HG02981 (cell line): ENCODE data around the gene VSNL1.

Source experiments
- ATAC-seq: cut with Tn5 transposase; IDR thresholded peaks from one replicate; pipeline ENCODE4 v1.9.1; 2021; ENCODE audit warnings: mild to moderate bottlenecking, moderate library complexity; ENCODE audit not compliant: unreplicated experiment

The VSNL1 gene

DNA sequence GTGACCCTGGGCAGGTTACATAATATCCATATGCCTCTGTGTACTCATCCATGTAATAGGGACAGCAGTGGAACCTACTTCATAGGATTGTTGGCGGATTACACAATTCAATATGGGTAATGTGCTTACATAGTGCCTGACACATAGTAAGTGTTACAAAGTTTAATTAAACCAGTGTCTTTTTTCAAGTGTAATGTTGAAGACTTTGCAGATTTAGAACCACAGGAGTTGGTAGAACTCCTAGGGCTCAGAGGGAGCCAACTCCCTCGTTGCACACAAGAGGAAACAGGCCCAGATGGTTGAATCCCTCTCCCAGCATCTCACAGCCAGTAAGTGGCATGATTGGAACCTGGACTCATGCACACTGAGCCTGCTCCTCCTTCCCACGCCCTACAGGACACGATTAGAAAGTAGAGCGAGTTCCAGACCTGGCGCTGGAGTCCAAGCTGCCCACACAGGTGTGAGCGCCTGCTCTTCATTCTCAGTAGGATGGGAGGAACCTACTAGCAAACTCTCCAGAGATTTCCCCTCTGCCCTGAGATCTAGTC, 97.8 kb downstream of the VSNL1 start:
- ATAC-seq: no peak

DNA sequence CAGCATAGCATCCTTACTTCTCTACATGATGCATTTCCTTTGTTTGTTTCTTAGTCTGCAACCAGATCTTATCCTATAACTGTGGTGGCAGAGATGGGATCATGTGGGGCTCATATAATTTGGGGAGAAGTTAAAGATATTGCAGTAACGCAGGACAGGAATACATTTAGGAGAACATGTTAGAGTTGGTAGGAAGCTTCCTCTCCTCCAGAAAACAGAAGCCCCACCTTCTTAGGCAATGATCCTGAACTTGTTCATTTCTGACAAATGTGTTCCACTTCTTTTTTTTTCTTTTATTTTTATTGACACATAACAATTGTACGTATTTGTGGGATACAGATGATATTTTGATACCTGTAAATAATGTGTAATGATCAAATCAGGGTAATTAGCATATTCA, 99.9 kb downstream of the VSNL1 start:
- no peak for ATAC-seq

DNA sequence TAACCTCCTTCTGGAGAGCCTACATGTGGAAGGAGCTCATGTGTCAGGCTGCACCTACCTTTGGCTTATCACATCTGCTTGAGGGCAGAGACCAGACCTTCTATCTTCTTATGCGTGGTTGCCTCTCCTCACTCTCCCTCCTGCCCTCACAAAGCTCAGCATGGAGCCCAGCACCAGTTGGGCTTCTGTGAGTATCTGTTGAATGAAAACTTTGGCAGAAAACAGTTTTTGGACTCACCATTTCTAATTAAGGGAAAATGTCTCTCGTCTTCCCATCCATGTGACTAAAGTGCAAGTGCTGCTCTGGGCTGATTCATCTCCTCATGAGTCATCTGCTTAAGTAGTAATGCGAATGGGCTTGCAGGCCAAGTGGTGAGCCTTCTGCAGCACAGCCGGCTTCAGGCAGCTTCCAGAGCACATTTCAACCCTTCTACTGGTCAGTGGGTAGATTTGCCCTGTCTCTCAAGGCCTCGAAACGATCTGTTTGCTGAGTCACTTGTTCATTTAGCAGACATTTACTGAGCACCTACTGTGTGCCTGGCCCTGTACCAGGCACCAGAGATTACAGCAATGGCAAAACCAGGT, 102.6 kb downstream of the VSNL1 start:
- ATAC-seq: no peak

- ATAC-seq: no peak
Measured at GRCh38 chr2:17644997-17645720, 104.7 kb downstream of the VSNL1 start.

DNA sequence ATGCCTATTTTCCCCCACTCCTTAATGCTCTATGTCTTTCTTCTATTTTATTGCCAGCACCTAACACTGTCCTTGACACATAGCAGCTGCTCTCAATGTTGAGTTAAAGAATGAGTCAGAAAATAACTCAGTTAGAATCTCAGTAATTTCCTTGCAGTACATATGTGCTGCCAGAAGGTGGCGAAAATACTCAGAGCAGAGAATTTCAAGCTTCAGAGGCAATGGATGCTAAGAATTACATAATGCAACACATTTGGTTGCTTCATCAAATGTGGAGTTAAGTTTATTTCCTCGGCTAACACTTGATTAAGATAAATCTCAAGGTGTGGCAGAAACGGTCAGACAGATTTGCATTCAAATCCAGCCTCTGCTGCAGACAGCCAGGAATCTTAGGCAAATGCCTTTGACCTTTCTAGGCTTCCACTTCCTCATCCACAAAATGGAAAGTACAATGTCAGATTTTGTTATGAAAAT, 105.6 kb downstream of the VSNL1 start:
- ATAC-seq: peak; percentile 87

DNA sequence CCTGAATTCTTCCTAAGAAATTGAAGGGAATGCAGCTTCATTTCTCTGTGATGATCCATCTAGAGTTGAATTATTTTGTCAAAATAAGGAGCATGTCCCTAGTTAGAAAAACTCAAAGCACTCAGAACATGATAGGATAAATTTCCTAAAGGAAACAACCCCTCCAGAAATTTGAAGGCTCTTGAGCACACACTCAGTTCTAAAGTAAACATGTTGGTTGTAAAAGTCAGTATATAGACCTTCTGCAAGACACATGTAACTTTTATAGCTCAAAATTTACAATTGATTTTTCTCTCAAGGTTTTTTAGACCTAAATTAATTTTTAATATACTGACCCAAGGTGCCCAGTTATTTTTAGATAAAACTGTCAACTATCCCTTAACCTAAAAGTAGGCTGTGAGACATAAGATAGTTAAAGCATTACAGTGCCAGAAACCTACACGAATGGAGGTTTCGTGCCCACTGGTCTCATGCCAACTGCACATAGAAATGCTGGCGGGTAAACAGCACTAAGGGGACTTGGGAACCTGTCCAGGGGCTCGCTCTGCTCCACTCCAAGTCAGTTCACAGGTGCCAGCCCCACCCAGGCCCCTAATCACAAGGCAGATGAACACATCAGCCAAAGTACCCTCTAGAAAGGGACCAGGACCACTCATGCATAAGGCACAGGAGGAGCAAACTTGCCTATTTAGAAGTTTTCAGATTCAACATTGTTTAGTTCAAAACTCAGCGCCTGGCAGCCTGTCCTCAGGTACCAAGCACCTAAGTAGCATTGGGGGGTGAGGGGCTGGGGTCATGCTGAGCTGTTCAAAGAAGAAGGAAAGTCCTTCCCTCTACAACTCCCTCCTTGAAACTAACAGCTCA, 106.6 kb downstream of the VSNL1 start:
- ATAC-seq: no peak

DNA sequence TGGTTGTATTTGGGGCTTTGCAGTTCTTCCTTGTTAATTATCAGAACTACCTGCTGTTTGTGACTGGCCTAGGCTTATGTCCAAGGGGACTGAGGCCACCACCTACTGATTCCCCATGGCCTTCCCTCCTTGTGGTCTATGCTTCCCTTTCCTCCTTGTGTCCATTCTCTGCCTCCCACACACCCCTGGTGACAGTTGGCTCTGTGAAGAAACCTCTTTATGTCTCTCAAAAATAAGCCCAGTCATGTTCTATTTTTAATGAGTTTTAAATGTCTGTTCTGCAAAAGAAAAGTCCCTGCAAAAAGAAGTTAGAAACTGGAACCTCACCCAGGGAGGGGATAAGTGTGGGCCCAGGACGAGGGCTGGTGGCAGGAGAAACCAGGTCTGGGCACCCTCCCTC, 108.1 kb downstream of the VSNL1 start:
- no peak for ATAC-seq

DNA sequence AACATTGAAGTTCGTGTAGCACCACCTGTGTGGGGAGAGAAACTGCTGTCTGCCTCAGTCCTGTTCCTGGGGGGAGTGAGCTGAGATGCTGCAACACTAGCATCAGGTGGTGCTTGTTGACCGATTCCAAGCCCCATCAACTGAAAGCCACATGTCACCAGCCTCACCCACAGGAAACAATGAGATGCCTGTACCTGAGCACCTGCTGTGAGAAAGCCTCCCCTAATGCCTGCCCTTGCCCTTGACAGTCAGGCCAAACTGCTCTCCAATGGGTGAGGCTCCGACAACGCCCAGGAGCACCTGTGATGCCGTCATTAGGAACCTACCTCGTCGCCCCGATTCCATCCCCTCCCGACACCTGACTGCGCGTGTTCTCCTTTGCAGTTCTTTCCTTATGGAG, 108.5 kb downstream of the VSNL1 start:
- ATAC-seq: no peak

DNA sequence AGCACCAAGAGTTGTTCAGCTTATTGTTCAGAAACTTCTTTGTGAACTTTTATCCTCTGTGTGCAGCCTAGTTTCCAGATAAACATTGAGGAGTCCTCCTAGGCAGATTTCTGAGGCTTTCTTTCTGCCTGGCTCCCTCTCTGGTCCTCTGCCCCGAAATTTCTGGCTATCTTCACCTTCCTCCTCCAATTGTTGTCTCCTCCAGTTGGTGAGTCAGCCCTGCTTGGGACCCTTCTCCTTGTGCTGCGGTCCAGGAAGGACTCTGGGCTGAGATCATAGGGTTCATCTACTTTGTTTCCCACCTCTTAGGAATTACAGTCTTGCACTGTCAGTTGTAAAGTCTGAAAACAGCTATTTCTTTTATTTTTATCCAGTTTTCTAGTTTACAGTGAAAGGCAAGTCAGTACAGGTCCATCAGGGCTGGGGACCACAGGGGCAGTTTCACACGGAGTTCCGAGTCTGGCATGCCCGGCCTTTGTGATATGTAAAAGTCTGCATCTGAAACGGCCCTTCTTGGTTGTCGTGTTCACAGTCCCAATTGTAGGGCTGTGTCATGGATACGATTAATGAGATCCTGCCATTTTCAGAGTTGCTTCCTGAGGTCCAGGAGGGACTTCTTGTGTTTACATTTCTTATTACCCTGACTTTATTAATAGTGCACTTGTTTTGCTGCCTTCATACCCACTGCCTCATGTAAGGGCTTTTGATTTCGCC, 112.3 kb downstream of the VSNL1 start:
- no peak for ATAC-seq

DNA sequence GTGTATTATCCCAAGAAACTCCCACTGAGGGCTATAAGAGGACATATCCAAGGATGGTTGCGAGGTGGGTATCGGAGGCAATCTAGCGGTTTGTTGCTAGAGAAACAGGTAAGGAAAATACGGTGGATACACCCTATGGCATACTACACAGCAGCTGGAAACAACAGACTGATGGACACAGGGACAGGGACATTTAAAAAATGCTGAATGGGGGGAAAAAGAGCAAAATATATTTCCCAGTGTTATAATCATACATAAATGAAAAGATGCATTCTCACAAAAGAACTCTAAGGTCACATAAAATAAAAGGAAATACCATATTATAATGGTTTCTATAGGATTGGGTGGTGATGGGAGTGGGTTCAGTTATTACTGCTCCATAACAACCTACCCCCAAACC, 117.3 kb downstream of the VSNL1 start:
- no peak for ATAC-seq

GRCh38 chr2:17658251-17658843, 117.9 kb downstream of the VSNL1 start:
- ATAC-seq: peak; percentile 77

GRCh38 chr2:17660219-17660618, 119.7 kb downstream of the VSNL1 start:
- ATAC-seq: no peak

- ATAC-seq: no peak
Measured at GRCh38 chr2:17661460-17661859, 121.0 kb downstream of the VSNL1 start.

DNA sequence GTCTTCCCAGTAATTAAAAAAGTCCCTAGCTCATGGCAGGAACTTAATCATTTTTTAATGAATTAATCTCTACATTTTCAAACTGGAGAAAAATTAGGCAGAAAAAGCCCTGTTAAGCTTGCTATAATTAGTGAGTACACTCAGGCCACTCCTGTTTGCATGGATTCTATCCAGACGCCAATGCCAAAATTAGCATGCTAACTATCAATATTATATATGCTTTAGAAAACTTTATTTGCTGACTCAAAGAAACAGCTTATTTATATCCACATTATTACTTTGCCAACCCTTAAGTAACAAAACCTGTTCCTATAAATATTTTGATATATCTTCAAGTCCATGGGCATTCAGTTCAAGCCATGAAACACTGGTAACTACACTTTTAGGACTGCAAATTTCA, 122.2 kb downstream of the VSNL1 start:
- ATAC-seq: no peak

- ATAC-seq: no peak
Measured at GRCh38 chr2:17664534-17664933, 124.0 kb downstream of the VSNL1 start.

DNA sequence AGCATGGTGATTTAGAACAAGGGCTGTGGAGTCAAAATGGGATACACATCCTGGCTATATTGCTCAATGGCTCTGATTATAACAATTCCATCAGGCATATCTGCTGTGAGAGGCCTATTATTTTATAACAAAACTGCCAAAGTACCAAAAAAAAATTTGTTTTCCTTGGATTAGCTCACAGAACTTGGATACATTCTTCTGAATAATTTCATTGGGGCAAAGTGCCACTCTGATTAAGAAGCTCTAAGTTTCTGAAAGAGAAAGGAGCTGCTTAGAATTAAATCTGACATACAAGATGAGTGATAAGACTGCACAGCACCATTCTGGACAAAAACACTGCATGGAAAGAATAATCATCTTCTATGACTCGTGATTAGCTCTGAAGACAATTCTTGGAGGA, 127.4 kb downstream of the VSNL1 start:
- ATAC-seq: no peak

DNA sequence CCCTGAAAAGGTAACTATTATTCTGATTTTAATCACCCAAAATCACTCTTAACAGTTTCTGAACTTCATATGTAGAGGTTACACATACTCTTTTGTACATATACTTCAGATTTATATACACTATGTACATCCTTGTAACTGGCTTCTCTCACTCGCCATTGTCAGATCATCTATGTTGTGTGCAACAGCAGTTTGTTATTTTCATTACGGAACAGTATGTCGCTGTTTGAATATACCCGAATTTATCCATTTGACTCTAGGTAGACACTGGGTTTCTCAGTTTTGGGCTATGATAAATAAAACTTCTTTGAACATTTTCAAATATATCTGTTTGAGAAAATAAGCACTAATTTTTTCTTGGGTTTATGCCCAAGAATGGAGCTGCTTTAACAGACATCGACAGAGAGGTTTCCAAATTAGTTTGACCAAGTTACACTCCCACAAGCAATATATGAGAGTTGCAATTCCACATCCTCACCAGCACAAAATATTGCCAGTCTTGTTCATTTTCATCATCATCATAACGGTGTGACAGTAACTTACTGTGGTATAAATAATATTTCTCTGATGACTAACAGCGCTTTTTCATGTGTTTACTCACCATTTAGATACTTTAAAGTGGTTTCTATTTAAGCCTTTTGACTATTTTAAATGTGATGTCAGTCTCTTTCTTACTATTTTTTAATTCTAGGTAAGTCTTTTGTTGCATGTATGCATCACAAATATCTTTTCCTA, 132.3 kb downstream of the VSNL1 start:
- no peak for ATAC-seq

- no peak for ATAC-seq
Measured at GRCh38 chr2:17674817-17675216, 134.3 kb downstream of the VSNL1 start.

DNA sequence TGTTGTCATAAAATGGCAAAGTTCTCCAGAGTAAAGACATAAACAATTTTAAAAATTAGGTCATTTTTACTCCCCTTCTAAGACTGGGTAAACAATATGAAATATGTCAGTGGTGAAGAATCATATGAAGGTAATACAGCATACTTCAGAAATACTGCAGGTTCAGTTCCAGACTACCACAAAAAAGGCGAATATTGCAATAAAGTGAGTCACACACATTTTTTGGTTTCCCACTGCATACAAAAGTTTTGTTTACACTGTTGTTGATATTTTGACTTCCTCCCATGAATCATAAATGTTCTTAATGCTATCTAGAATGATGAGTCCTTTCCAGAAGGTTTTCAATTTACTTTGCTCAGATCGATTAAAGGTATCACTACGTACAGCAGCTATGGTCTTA, 139.6 kb downstream of the VSNL1 start:
- no peak for ATAC-seq
